ENCODE results near the gene HTR2C.

DNA sequence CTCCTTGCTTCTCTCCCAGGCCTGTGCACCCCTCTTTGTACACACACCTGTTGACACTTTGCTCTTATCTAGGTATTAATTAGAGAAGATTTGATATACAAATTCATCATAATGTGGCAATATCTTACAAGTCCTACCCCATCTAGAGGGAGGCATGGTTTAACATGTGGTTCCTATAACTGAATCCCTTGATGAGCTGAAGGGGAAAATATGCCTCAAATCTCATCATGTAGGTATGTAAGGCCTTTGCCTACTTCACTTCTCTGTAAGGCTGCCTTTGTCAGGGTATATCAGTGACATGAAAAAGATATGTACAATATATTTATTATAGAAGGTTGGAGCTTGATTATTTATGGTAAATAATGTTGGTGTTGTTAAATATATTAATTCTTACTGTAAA is 31.9 kb downstream of the HTR2C start:
- TF ChIP-seq, protein P1, sequence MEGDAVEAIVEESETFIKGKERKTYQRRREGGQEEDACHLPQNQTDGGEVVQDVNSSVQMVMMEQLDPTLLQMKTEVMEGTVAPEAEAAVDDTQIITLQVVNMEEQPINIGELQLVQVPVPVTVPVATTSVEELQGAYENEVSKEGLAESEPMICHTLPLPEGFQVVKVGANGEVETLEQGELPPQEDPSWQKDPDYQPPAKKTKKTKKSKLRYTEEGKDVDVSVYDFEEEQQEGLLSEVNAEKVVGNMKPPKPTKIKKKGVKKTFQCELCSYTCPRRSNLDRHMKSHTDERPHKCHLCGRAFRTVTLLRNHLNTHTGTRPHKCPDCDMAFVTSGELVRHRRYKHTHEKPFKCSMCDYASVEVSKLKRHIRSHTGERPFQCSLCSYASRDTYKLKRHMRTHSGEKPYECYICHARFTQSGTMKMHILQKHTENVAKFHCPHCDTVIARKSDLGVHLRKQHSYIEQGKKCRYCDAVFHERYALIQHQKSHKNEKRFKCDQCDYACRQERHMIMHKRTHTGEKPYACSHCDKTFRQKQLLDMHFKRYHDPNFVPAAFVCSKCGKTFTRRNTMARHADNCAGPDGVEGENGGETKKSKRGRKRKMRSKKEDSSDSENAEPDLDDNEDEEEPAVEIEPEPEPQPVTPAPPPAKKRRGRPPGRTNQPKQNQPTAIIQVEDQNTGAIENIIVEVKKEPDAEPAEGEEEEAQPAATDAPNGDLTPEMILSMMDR (IDR thresholded peaks at IDR 0.05; ENCODE audit: poor library complexity, severe bottlenecking), result no peak
- TF ChIP-seq, protein P2, sequence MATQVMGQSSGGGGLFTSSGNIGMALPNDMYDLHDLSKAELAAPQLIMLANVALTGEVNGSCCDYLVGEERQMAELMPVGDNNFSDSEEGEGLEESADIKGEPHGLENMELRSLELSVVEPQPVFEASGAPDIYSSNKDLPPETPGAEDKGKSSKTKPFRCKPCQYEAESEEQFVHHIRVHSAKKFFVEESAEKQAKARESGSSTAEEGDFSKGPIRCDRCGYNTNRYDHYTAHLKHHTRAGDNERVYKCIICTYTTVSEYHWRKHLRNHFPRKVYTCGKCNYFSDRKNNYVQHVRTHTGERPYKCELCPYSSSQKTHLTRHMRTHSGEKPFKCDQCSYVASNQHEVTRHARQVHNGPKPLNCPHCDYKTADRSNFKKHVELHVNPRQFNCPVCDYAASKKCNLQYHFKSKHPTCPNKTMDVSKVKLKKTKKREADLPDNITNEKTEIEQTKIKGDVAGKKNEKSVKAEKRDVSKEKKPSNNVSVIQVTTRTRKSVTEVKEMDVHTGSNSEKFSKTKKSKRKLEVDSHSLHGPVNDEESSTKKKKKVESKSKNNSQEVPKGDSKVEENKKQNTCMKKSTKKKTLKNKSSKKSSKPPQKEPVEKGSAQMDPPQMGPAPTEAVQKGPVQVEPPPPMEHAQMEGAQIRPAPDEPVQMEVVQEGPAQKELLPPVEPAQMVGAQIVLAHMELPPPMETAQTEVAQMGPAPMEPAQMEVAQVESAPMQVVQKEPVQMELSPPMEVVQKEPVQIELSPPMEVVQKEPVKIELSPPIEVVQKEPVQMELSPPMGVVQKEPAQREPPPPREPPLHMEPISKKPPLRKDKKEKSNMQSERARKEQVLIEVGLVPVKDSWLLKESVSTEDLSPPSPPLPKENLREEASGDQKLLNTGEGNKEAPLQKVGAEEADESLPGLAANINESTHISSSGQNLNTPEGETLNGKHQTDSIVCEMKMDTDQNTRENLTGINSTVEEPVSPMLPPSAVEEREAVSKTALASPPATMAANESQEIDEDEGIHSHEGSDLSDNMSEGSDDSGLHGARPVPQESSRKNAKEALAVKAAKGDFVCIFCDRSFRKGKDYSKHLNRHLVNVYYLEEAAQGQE (IDR thresholded peaks at IDR 0.05; ENCODE audit: borderline replicate concordance), result no peak
- no peak for TF ChIP-seq EZH2 (IDR thresholded peaks at IDR 0.05; ENCODE audit: borderline replicate concordance, insufficient read depth, low read length, poor library complexity, severe bottlenecking)
- no peak for TF ChIP-seq EP300 (conservative IDR thresholded peaks at IDR 0.05; ENCODE audit: poor library complexity, severe bottlenecking)
- no peak for TF ChIP-seq POLR2AphosphoS5 (IDR thresholded peaks at IDR 0.05)
- TF ChIP-seq RAD21 (conservative IDR thresholded peaks at IDR 0.05), result no peak
- no peak for TF ChIP-seq TAF1 (IDR thresholded peaks at IDR 0.05; ENCODE audit: low read depth)
- TF ChIP-seq SMC3 (conservative IDR thresholded peaks at IDR 0.05; ENCODE audit: poor library complexity), result no peak
- TF ChIP-seq MXI1 (conservative IDR thresholded peaks at IDR 0.05; ENCODE audit: poor library complexity, severe bottlenecking), result no peak

All from neural cell (in vitro differentiated cells).